ENCODE results near the gene CTNNA3. TPM values are rescaled to one million over a fixed set of nuclear protein-coding genes. Genes with fewer than 3 reads are reported as not detected.

The CTNNA3 gene
- total and polyA plus RNA-seq, 2 of the 4 experiments (the other 2 are of a cell fraction) = 0.19 to 0.90 TPM

- H3K9me3 ChIP-seq (ENCODE audit: control insufficient read depth, insufficient read depth, low read length) = no peaks in the 10 kb centered on the region
- in situ Hi-C loops (cut with MboI; ENCODE audit: low sequenced_read_pairs) (no loop called here), intact Hi-C loops (cut with micrococcal nuclease) (no loop called here), dilution Hi-C loops (cut with HindIII; ENCODE audit: low sequenced_read_pairs, unreplicated experiment) (no loop called here)
- no peak overlapping the region for H3K4ac ChIP-seq (ENCODE audit: low read depth, low read length)
- H2BK5ac ChIP-seq (ENCODE audit: low read depth, low read length, poor library complexity, severe bottlenecking) = no peak overlapping the region
- no peak overlapping the region for H2AK5ac ChIP-seq (ENCODE audit: low read depth, low read length)
- no peaks in the 10 kb centered on the region for H3K79me1 ChIP-seq (ENCODE audit: low read depth in 1 of 2, low read length in 2 of 2)
- no peak overlapping the region for H4K5ac ChIP-seq (ENCODE audit: low read depth, low read length)
- no peak overlapping the region for H3K27ac ChIP-seq (ENCODE audit: insufficient read depth, low read length)
- H3K56ac ChIP-seq (ENCODE audit: extremely low read depth, insufficient read depth, low read length) = no peak overlapping the region
- no peak overlapping the region for H4K91ac ChIP-seq (ENCODE audit: insufficient read depth, low read depth, low read length)
- H3K4me3 ChIP-seq (ENCODE audit: insufficient read depth, low read depth, low read length) = no peak overlapping the region
- H2AK9ac ChIP-seq (replicated peaks; ENCODE audit: low read depth, low read length, poor library complexity) = no peak overlapping the region
- WGBS, 2 experiments (ENCODE audit: extremely low coverage in 2 of 2, insufficient read length in 1 of 2) = 100% methylated on average over 1 of the region's 3 CpGs; no CpG with 5 or more reads in 1 of the 2 experiments
- no peaks in the 10 kb centered on the region for H3K9me1 ChIP-seq (ENCODE audit: insufficient read depth, low read length)
- no peaks in the 10 kb centered on the region for H3K4me1 ChIP-seq (ENCODE audit: control insufficient read depth, insufficient read depth, low read length)
- no peak overlapping the region for H3K9ac ChIP-seq (ENCODE audit: low read depth, low read length)
- no peak overlapping the region for H3K23ac ChIP-seq (ENCODE audit: low read depth, low read length)
- H3K27me3 ChIP-seq (ENCODE audit: control insufficient read depth, insufficient read depth, low read length) = no peaks in the 10 kb centered on the region
- POLR2A ChIA-PET (ENCODE audit: unreplicated experiment) = no interaction called here
- H2BK20ac ChIP-seq (ENCODE audit: low read depth, low read length) = no peak overlapping the region
- no TSS peak for BruUV-seq (replicated peaks)
- no peak overlapping the region for H3K4me2 ChIP-seq (ENCODE audit: low read depth, low read length)
- TF ChIP-seq FOS (IDR thresholded peaks at IDR 0.05; ENCODE audit: low read depth, low read length) = no peak
- no peak for TF ChIP-seq MXI1 (IDR thresholded peaks at IDR 0.05; ENCODE audit: borderline replicate concordance, low read depth, low read length)
- TF ChIP-seq CTCF (conservative IDR thresholded peaks at IDR 0.05; ENCODE audit: low read depth, low read length) = no peak
- no peak overlapping the region for H2BK15ac ChIP-seq (ENCODE audit: low read depth, low read length)
- ATAC-seq (ENCODE audit: low read depth) (no peak), DNase-seq (no peak)
- H3K14ac ChIP-seq (replicated peaks; ENCODE audit: low read depth, low read length) = no peak overlapping the region
- H4K20me1 ChIP-seq (ENCODE audit: insufficient read depth, low read length) = no peaks in the 10 kb centered on the region
- no peak overlapping the region for H3K18ac ChIP-seq (ENCODE audit: low read depth, low read length)
- H3K36me3 ChIP-seq (ENCODE audit: control insufficient read depth, insufficient read depth, low read length) = no peaks in the 10 kb centered on the region
- CTCF ChIA-PET = no interaction called here
- no peak overlapping the region for H2BK120ac ChIP-seq (ENCODE audit: low read depth, low read length)
- no peak overlapping the region for H2AFZ ChIP-seq (replicated peaks; ENCODE audit: low read length, poor library complexity)
- H4K8ac ChIP-seq (ENCODE audit: low read depth in 2 of 2, low read length in 2 of 2) = no peak overlapping the region
These were observed 940.5 kb downstream of the CTNNA3 start for GRCh38 chr10:66755474-66755873.
